Tibial nerve (tissue), 4 donors: ENCODE results near the gene EPX. TPM values are rescaled to one million over a fixed set of nuclear protein-coding genes. Genes with fewer than 3 reads are reported as not detected.

Experiments used
- DNase-seq, 2 donors: peaks; one replicate each; pipeline ENCODE4 v3.0.0-alpha.2; 2019; ENCODE audit warnings: low spot score in 2 of 2
- H3K27ac ChIP-seq, 4 donors: fragments of 200-600 bp; sonication (generic) in 3 of 4; one replicate each; pipeline ENCODE4 v1.5.1; 2017 to 2019; ENCODE audit warnings: mild to moderate bottlenecking in 1 of 4
- H3K27me3 ChIP-seq, 2 donors: fragments of 200-600 bp; sonication (generic) in 1 of 2; one replicate each; pipeline versions ENCODE4 v1.5.1 to v1.6.0; 2017 to 2019
- H3K36me3 ChIP-seq, 3 donors: fragments of 200-600 bp; sonication (generic); one replicate each; pipeline ENCODE4 v1.5.1; 2018 to 2019
- H3K4me1 ChIP-seq, 4 donors: fragments of 200-600 bp; sonication (generic) in 3 of 4; one replicate each; pipeline ENCODE4 v1.5.1; 2017 to 2019
- H3K4me3 ChIP-seq, 4 donors: fragments of 200-600 bp; sonication (generic) in 3 of 4; one replicate each; pipeline ENCODE4 v1.5.1; 2017 to 2019; ENCODE audit warnings: mild to moderate bottlenecking in 1 of 4, moderate library complexity in 1 of 4
- H3K9me3 ChIP-seq, 4 donors: fragments of 200-600 bp; sonication (generic) in 3 of 4; one replicate each; pipeline ENCODE4 v1.5.1; 2017 to 2019
- EP300 ChIP-seq, 2 donors: sonication (generic); formaldehyde crosslinking; IDR thresholded peaks; one replicate each; pipeline ENCODE4 v1.6.1; 2017; ENCODE audit warnings: antibody characterized with exemption in 2 of 2, mild to moderate bottlenecking in 1 of 2
- POLR2A ChIP-seq, 2 donors: fragments of 450-650 bp; IDR thresholded peaks; one replicate each; pipeline ENCODE4 v1.6.1; 2017; ENCODE audit warnings: antibody characterized with exemption in 2 of 2, mild to moderate bottlenecking in 2 of 2, moderate library complexity in 2 of 2
- WGBS, 2 donors: methylation state at CpG; one replicate each; pipeline ENCODE4 v1.1.5; 2018; 5-methylcytosine and 5-hydroxymethylcytosine counted together
- total RNA-seq, 4 donors: library from RNA; depleted of rRNA; stranded (reverse); fragments of >200 nt; gene quantifications; one replicate each; pipeline ENCODE4 v1.1.0, GENCODE V29; 2016
- TF ChIP-seq, protein P1 (sequence below), 5 experiments: fragments of 200-600 bp in 3 of 5; fragments of 450-650 bp in 2 of 5; sonication (generic) in 3 of 5; IDR thresholded peaks; one replicate each; pipeline ENCODE4 v1.5.1; 2016 to 2019; ENCODE audit warnings: antibody characterized with exemption in 5 of 5, mild to moderate bottlenecking in 3 of 5, moderate library complexity in 2 of 5

EPX gene
- total RNA-seq, 4 donors from 2014 or later = not detected

DNA sequence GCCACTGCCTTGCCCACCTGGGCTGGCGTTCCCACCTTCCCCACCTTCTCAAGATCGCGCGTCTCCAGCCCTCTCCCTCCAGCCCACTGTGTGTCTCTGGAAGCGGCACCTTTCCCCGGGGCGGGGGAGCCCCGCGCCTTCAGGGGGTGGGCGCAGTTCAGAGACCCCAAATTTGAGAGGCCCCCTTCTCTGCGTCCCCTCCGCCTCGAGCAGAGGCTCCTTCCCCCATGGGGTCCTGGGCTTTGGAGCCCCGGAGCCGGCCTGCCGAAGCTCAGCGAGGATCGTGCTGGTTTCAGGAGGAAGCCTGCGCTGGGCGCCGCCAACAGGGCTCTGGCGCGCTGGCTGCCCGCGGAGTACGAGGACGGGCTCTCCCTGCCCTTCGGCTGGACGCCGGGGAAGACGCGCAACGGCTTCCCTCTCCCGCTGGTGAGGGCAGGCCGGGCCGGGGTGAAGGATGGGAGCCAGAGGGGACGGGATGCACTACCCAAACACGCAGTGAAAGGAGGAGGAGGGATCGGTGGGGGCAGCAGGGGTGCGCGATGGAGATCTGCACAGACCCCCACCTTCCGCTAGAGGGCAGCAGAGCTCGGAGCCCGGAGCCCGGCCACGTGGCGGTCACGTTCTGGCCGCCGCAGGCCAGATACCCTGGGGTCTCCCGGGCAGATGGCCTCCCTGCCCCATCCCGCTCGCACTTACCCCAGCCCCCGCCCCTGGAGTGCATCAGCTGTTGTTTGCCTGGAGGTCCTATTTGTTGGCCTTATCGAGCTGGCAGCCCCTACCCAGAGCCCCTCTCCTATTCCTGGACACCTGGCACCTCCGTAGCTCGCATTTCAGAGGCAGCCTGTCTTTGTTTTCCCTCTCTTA lies 57.0 kb downstream of the EPX start:
- no peaks in the 10 kb centered on the region for H3K9me3 ChIP-seq
- DNase-seq = peak in 1 of 2 donors; percentile 26
- no peaks in the 10 kb centered on the region for H3K36me3 ChIP-seq
- 10% methylated on average over 21 to 43 of the region's 57 CpGs for WGBS, 2 donors
- peak overlapping the region in 1 of 4 donors; percentile 10 for H3K27ac ChIP-seq
- TF ChIP-seq, protein P1, sequence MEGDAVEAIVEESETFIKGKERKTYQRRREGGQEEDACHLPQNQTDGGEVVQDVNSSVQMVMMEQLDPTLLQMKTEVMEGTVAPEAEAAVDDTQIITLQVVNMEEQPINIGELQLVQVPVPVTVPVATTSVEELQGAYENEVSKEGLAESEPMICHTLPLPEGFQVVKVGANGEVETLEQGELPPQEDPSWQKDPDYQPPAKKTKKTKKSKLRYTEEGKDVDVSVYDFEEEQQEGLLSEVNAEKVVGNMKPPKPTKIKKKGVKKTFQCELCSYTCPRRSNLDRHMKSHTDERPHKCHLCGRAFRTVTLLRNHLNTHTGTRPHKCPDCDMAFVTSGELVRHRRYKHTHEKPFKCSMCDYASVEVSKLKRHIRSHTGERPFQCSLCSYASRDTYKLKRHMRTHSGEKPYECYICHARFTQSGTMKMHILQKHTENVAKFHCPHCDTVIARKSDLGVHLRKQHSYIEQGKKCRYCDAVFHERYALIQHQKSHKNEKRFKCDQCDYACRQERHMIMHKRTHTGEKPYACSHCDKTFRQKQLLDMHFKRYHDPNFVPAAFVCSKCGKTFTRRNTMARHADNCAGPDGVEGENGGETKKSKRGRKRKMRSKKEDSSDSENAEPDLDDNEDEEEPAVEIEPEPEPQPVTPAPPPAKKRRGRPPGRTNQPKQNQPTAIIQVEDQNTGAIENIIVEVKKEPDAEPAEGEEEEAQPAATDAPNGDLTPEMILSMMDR (IDR thresholded peaks at IDR 0.05) = peak; percentile 90 to 95 (median 92)
- TF ChIP-seq POLR2A (IDR thresholded peaks at IDR 0.05) = no peak
- H3K4me1 ChIP-seq = peaks cover 0 to 14% (median 3%) of the 10 kb centered on the region in 4 donors
- H3K27me3 ChIP-seq = peaks cover 0 to 53% of the 10 kb centered on the region in 2 donors
- H3K4me3 ChIP-seq = peak overlapping the region; percentile 18 to 65 (median 56)

DNA sequence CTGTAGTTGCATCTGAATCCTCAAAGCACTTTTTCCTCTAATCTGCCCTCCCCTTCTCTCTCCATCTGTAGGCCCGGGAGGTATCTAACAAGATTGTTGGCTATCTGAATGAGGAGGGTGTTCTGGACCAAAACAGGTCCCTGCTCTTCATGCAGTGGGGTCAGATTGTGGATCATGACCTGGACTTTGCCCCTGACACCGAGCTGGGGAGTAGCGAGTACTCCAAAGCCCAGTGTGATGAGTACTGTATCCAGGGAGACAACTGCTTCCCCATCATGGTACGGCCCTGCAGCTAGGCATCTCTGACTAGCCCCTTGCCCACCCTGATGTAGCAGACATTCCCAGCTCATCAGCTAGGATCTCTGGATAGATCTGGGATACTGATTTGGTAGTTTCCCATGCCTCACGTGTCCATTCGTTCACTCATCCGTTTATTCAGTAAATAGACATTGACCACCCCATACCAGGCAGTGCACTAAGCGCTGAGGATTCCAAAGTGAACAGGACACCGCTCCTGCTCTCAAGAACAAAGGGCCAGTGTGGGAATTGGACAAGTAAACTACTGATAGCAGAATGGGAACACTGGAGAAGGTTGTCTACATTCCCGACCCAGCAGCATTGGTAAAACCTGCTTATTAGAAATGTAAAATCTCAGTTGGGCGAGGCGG lies 58.0 kb downstream of the EPX start:
- Histone ChIP-seq H3K27ac (no peak overlapping the region), H3K4me3 (no peak overlapping the region), H3K4me1 (peaks cover 0 to 14% (median 3%) of the 10 kb centered on the region in 4 donors), H3K27me3 (peaks cover 0 to 53% of the 10 kb centered on the region in 2 donors), H3K9me3 (no peaks in the 10 kb centered on the region), H3K36me3 (no peaks in the 10 kb centered on the region)
- no peak for TF ChIP-seq EP300 (IDR thresholded peaks at IDR 0.05)
- TF ChIP-seq, protein P1 (IDR thresholded peaks at IDR 0.05) = no peak
- no peak for TF ChIP-seq POLR2A (IDR thresholded peaks at IDR 0.05)
- WGBS, 2 donors = 80 to 81% methylated on average over 12 of the region's 12 CpGs
- no peak for DNase-seq

DNA sequence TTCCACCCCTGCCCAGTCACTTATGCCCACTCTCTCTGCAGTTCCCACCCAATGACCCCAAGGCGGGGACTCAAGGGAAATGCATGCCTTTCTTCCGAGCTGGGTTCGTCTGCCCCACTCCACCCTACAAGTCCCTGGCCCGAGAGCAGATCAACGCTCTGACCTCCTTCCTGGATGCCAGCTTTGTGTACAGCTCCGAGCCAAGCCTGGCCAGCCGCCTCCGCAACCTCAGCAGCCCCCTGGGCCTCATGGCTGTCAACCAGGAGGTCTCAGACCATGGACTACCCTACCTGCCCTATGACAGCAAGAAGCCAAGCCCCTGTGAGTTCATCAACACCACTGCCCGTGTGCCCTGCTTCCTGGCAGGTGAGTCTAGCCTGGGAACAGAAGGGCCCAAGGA lies 59.6 kb downstream of the EPX start:
- 52 to 77% methylated on average over 7 to 9 of the region's 9 CpGs for WGBS, 2 donors
- TF ChIP-seq, protein P1 (IDR thresholded peaks at IDR 0.05) = no peak
- no peak for TF ChIP-seq EP300 (IDR thresholded peaks at IDR 0.05)
- no peak for TF ChIP-seq POLR2A (IDR thresholded peaks at IDR 0.05)
- Histone ChIP-seq H3K4me1 (peaks cover 0 to 14% (median 3%) of the 10 kb centered on the region in 4 donors), H3K9me3 (no peaks in the 10 kb centered on the region), H3K36me3 (no peaks in the 10 kb centered on the region), H3K27me3 (peaks cover 0 to 61% of the 10 kb centered on the region in 2 donors), H3K27ac (no peak overlapping the region), H3K4me3 (no peak overlapping the region)
- no peak for DNase-seq

DNA sequence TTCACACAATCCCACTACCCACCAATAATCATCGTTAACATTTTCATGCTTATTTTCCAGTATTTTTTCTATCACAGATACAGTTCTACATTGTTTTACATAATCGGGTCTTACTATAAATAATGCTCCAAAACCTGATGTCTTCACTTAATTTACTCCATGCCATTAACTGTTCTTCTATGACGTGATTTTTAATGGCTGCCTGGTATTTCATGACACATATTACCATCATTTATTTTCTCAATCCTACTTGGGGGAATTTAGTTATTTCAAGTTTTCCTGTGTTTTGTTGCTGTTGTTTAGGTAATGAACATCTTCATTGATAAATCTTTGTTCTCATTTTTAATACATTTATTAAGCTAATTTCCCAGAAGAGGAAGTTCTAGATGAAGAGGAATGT lies 60.6 kb downstream of the EPX start:
- TF ChIP-seq POLR2A (IDR thresholded peaks at IDR 0.05) (no peak), EP300 (IDR thresholded peaks at IDR 0.05) (no peak)
- TF ChIP-seq, protein P1 (IDR thresholded peaks at IDR 0.05) = no peak
- no peak for DNase-seq
- no peak overlapping the region for H3K27ac ChIP-seq
- H3K36me3 ChIP-seq = no peaks in the 10 kb centered on the region
- peaks cover 0 to 14% (median 3%) of the 10 kb centered on the region in 4 donors for H3K4me1 ChIP-seq
- H3K27me3 ChIP-seq = peaks cover 0 to 67% of the 10 kb centered on the region in 2 donors
- H3K9me3 ChIP-seq = no peaks in the 10 kb centered on the region
- 75 to 79% methylated on average over 3 of the region's 3 CpGs for WGBS, 2 donors
- H3K4me3 ChIP-seq = no peak overlapping the region

Other genes starting within 250 kb of the EPX start
- 10 to 100 TPM; 32.1 to 55.5 (median 38.8) TPM for gene CUEDC1, start 237.3 kb upstream of the EPX start, total RNA-seq
- gene VEZF1, start 204.5 kb upstream of the EPX start, total RNA-seq = 10 to 100 TPM; 42.3 to 66.0 (median 48.3) TPM
- gene SRSF1, start 185.5 kb upstream of the EPX start, total RNA-seq = 100 to 1,000 TPM in 3 of 4 donors, 10 to 100 TPM in 1; 92.4 to 173 (median 143) TPM
- 10 to 100 TPM; 13.9 to 21.3 (median 16.6) TPM for gene DYNLL2, start 109.3 kb upstream of the EPX start, total RNA-seq
- not detected for gene OR4D1, start 44.3 kb upstream of the EPX start, total RNA-seq
- not detected for gene OR4D2, start 25.7 kb upstream of the EPX start, total RNA-seq
- gene MKS1, start 26.5 kb downstream of the EPX start, total RNA-seq = 10 to 100 TPM; 15.7 to 25.1 (median 18.5) TPM
- not detected for gene LPO, start 45.9 kb downstream of the EPX start, total RNA-seq
- not detected for gene MPO, start 88.2 kb downstream of the EPX start, total RNA-seq
- gene TSPOAP1, start 136.1 kb downstream of the EPX start, total RNA-seq = 10 to 100 TPM; 11.4 to 16.3 (median 13.0) TPM
- gene SUPT4H1, start 159.5 kb downstream of the EPX start, total RNA-seq = 10 to 100 TPM; 34.5 to 38.0 (median 35.2) TPM
- gene RNF43, start 224.8 kb downstream of the EPX start, total RNA-seq = under 1 TPM; under 0.01 to 0.66 (median 0.50) TPM